Esophagus squamous epithelium (tissue), 4 donors: ENCODE measurements around the gene FRYL.

Experiments used
- POLR2A ChIP-seq, 4 donors: fragments of 450-650 bp; IDR thresholded peaks; one replicate each; pipeline ENCODE4 v1.6.1; 2017; ENCODE audit warnings: antibody characterized with exemption in 4 of 4, mild to moderate bottlenecking in 4 of 4, moderate library complexity in 3 of 4
- TF ChIP-seq, protein P1 (sequence below), 6 experiments: fragments of 450-650 bp in 4 of 6; fragments of 200-600 bp in 2 of 6; sonication (generic) in 2 of 6; IDR thresholded peaks; one replicate each; pipeline ENCODE4 v1.5.1; 2016 to 2019; ENCODE audit warnings: antibody characterized with exemption in 6 of 6, mild to moderate bottlenecking in 4 of 6, moderate library complexity in 4 of 6

GRCh38 chr4:48796927-48797679 is 17.0 kb upstream of the FRYL start:
- TF ChIP-seq, protein P1, sequence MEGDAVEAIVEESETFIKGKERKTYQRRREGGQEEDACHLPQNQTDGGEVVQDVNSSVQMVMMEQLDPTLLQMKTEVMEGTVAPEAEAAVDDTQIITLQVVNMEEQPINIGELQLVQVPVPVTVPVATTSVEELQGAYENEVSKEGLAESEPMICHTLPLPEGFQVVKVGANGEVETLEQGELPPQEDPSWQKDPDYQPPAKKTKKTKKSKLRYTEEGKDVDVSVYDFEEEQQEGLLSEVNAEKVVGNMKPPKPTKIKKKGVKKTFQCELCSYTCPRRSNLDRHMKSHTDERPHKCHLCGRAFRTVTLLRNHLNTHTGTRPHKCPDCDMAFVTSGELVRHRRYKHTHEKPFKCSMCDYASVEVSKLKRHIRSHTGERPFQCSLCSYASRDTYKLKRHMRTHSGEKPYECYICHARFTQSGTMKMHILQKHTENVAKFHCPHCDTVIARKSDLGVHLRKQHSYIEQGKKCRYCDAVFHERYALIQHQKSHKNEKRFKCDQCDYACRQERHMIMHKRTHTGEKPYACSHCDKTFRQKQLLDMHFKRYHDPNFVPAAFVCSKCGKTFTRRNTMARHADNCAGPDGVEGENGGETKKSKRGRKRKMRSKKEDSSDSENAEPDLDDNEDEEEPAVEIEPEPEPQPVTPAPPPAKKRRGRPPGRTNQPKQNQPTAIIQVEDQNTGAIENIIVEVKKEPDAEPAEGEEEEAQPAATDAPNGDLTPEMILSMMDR (IDR thresholded peaks at IDR 0.05), result no peak
- no peak for TF ChIP-seq POLR2A (IDR thresholded peaks at IDR 0.05)
